Measurements from ENCODE around the gene PIP4K2B. TPM values are rescaled to one million over a fixed set of nuclear protein-coding genes. Genes with fewer than 3 reads are reported as not detected.

The PIP4K2B gene
- total RNA-seq, 4 donors from 2014 or later: 29.3 to 72.0 (median 51.1) TPM

DNA sequence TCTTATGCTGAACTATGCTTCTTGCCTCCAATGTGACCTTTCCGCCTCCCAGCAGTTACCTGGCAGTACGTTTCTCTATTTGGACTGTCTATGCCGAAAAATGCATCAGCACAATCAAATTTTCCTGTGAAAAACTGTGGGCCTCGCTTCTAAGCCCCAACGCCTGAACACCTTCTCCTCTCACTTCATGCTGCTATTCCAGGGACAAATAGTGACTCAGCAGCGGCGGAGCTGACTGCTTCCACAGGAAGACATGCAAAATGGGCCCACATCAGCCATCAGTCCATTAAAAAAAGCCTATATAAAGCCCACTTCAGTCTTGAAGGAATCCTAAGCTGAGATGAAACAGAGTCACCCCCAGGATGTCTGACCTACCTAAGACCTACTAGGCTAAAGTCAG lies 10.5 kb upstream of the PIP4K2B start:
- TF ChIP-seq, protein P1, sequence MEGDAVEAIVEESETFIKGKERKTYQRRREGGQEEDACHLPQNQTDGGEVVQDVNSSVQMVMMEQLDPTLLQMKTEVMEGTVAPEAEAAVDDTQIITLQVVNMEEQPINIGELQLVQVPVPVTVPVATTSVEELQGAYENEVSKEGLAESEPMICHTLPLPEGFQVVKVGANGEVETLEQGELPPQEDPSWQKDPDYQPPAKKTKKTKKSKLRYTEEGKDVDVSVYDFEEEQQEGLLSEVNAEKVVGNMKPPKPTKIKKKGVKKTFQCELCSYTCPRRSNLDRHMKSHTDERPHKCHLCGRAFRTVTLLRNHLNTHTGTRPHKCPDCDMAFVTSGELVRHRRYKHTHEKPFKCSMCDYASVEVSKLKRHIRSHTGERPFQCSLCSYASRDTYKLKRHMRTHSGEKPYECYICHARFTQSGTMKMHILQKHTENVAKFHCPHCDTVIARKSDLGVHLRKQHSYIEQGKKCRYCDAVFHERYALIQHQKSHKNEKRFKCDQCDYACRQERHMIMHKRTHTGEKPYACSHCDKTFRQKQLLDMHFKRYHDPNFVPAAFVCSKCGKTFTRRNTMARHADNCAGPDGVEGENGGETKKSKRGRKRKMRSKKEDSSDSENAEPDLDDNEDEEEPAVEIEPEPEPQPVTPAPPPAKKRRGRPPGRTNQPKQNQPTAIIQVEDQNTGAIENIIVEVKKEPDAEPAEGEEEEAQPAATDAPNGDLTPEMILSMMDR (IDR thresholded peaks at IDR 0.05; ENCODE audit: low read depth): no peak

DNA sequence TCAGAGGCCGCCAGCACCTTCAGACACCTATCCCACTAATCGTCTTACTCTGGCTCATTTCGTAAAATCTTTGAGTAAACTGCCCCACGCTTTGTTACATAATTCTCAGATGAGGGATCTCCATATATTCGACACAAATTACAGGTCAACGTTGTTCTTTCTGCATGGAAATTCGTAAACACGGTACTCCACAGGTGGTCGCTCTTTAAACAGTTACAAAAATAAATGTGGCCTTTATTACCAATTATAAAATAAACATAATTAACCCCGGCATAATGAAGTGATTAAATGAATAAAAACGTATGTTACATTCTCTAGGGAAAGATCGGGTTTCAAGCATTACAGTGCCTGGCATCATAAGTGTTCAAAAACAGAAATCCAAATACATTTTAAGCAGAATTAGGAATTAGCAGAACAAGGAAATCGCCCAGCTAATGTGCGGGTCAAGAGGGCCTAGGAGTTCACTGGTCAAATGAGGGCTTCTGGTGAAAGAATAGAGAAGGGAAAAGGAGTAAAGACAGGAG lies 943 bp upstream of the PIP4K2B start:
- TF ChIP-seq, protein P1 (IDR thresholded peaks at IDR 0.05; ENCODE audit: low read depth): no peak

- TF ChIP-seq, protein P1 (IDR thresholded peaks at IDR 0.05; ENCODE audit: low read depth): no peak
Observed at GRCh38 chr17:38798614-38799500, 499 bp downstream of the PIP4K2B start.

- TF ChIP-seq, protein P1 (IDR thresholded peaks at IDR 0.05; ENCODE audit: low read depth): no peak
Observed at GRCh38 chr17:38797828-38798227, 1.5 kb downstream of the PIP4K2B start.

DNA sequence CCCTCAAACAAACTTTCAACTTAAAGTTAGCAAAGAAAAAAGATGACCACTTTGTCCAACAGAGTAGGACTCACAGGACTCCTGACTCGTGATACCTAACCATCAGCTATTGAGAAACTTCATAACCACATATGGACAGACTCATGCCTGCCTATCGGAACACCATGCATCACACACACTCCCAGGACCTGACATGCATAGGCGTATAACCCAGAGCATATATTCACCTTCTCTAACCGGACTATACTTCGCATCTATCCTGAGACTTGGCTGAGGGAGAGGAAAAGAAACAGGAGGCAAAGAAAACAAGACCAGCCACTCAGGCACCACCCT lies 2.2 kb downstream of the PIP4K2B start:
- TF ChIP-seq, protein P1 (IDR thresholded peaks at IDR 0.05; ENCODE audit: low read depth): no peak

- TF ChIP-seq, protein P1 (IDR thresholded peaks at IDR 0.05; ENCODE audit: low read depth): no peak
Observed at GRCh38 chr17:38796451-38797157, 2.8 kb downstream of the PIP4K2B start.

GRCh38 chr17:38794221-38794620 lies 5.1 kb downstream of the PIP4K2B start:
- TF ChIP-seq, protein P1 (IDR thresholded peaks at IDR 0.05; ENCODE audit: low read depth): no peak

Data from subcutaneous adipose tissue (tissue), 4 donors.